Breast epithelium (tissue), 4 donors: ENCODE data around the gene TMEM63B. TPM values are rescaled to one million over a fixed set of nuclear protein-coding genes. Genes with fewer than 3 reads are reported as not detected.

ENCODE experiments used
- DNase-seq, 2 donors: peaks; one replicate each; pipeline ENCODE4 v3.0.0-alpha.2; 2019; ENCODE audit warnings: low spot score in 2 of 2
- H3K27ac ChIP-seq, 2 donors: fragments of 200-600 bp; sonication (generic) in 1 of 2; one replicate each; pipeline ENCODE4 v1.5.1; 2016 to 2019; ENCODE audit warnings: mild to moderate bottlenecking in 1 of 2
- H3K27me3 ChIP-seq, 2 donors: fragments of 200-600 bp; sonication (generic) in 1 of 2; one replicate each; pipeline versions ENCODE4 v1.5.1 to v1.6.0; 2017 to 2019; ENCODE audit warnings: control low read depth in 1 of 2, mild to moderate bottlenecking in 1 of 2
- H3K36me3 ChIP-seq: fragments of 200-600 bp; one replicate; pipeline ENCODE4 v1.5.1; 2019
- H3K4me1 ChIP-seq, 2 donors: fragments of 200-600 bp; sonication (generic); one replicate each; pipeline ENCODE4 v1.5.1; 2016 to 2019; ENCODE audit warnings: control low read depth in 1 of 2
- H3K4me3 ChIP-seq, 3 donors: fragments of 200-600 bp; sonication (generic); 1 replicate in 2 of 3; 2 replicates in 1 of 3; pipeline ENCODE4 v1.5.1; 2016 to 2019; ENCODE audit warnings: mild to moderate bottlenecking in 3 of 3, moderate library complexity in 2 of 3
- H3K9me3 ChIP-seq, 2 donors: fragments of 200-600 bp; sonication (generic) in 1 of 2; one replicate each; pipeline ENCODE4 v1.5.1; 2016 to 2019; ENCODE audit warnings: control low read depth in 1 of 2
- POLR2A ChIP-seq: fragments of 450-650 bp; IDR thresholded peaks from one replicate; pipeline ENCODE4 v1.6.1; 2016; ENCODE audit warnings: antibody characterized with exemption, mild to moderate bottlenecking, moderate library complexity
- POLR2AphosphoS5 ChIP-seq, 3 donors: sonication (generic); formaldehyde crosslinking; IDR thresholded peaks; one replicate each; pipeline ENCODE4 v1.6.1; 2017; ENCODE audit warnings: antibody characterized with exemption in 3 of 3
- intact Hi-C: fragments of 100-400 bp; cut with DNase I; formaldehyde crosslinking; loops from one replicate; pipeline ENCODE4 v1.15.1; 2023; ENCODE audit warnings: low total_unique reads
- total RNA-seq, 3 donors: library from RNA; depleted of rRNA; stranded (reverse); fragments of >200 nt; gene quantifications; one replicate each; pipeline ENCODE4 v1.1.0, GENCODE V29; 2016
- TF ChIP-seq, protein P1 (sequence below), 3 donors: fragments of 450-650 bp; IDR thresholded peaks; one replicate each; pipeline ENCODE4 v1.5.1; 2016 to 2017; ENCODE audit warnings: antibody characterized with exemption in 3 of 3, mild to moderate bottlenecking in 3 of 3, moderate library complexity in 3 of 3

TMEM63B gene
- total RNA-seq, 3 donors from 2014 or later: 16.7 to 21.8 (median 18.9) TPM

DNA sequence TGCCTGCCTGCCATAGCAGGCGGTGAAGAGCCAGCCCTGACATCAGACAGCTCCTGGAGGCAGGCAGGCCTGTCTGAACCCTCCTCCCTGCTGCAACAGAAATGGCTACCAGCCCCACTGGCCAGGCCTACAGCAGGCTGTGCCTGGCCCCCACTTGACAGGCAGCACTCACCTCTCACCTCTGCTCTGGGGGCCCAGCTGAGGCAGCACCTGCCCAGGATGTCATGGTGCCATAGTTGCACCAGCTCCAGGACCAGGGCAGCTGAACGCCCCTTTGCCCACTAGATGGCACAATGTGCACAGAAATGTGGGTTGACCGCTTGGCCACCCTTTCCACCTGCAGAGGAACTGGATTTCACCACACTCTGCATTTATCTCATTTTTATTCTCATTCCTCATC lies 30.7 kb upstream of the TMEM63B start:
- Histone ChIP-seq H3K4me1 (no peaks in the 10 kb centered on the region), H3K27ac (no peak overlapping the region), H3K4me3 (no peak overlapping the region), H3K36me3 (no peaks in the 10 kb centered on the region), H3K27me3 (no peaks in the 10 kb centered on the region), H3K9me3 (no peaks in the 10 kb centered on the region)
- TF ChIP-seq, protein P1, sequence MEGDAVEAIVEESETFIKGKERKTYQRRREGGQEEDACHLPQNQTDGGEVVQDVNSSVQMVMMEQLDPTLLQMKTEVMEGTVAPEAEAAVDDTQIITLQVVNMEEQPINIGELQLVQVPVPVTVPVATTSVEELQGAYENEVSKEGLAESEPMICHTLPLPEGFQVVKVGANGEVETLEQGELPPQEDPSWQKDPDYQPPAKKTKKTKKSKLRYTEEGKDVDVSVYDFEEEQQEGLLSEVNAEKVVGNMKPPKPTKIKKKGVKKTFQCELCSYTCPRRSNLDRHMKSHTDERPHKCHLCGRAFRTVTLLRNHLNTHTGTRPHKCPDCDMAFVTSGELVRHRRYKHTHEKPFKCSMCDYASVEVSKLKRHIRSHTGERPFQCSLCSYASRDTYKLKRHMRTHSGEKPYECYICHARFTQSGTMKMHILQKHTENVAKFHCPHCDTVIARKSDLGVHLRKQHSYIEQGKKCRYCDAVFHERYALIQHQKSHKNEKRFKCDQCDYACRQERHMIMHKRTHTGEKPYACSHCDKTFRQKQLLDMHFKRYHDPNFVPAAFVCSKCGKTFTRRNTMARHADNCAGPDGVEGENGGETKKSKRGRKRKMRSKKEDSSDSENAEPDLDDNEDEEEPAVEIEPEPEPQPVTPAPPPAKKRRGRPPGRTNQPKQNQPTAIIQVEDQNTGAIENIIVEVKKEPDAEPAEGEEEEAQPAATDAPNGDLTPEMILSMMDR (IDR thresholded peaks at IDR 0.05): peak; percentile 38 to 86 (median 76)
- peak in 1 of 3 donors; percentile 18 for TF ChIP-seq POLR2AphosphoS5 (IDR thresholded peaks at IDR 0.05)
- TF ChIP-seq POLR2A: no peak
- intact Hi-C loops: loop anchor here (2.0 to 10.0 kb wide), 2 partner anchors 54 to 228 kb away; no protein-coding TSS in a partner anchor
- peak; percentile 70 to 81 for DNase-seq

DNA sequence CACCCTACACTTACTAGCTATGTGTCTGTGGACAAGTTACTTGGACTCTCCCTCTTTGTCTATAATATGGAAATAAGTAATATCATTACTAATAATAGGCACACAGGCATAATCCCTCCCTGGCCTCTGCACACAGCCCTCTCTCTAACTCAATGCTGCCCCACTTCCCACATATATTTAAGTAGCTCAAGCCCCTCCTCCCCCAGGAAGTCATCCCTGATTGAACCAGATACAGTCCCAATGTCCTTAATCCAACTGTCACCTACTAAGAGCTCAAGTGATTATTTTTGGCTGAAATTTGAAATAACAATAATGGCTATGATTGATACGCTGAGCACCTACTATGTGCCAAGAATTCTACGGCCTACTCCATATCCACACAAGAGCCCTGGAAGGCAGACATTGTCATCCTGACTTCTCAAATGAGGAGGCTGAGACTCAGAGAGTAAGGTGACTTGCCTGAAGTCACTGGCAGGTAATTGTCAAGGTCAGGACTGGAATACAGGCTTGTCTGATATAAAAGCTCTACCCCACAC lies 29.5 kb upstream of the TMEM63B start:
- intact Hi-C loops: loop anchor here (2.0 to 10.0 kb wide), 2 partner anchors 53 to 227 kb away; no protein-coding TSS in a partner anchor
- TF ChIP-seq, protein P1 (IDR thresholded peaks at IDR 0.05): no peak
- TF ChIP-seq POLR2AphosphoS5 (IDR thresholded peaks at IDR 0.05) (no peak), POLR2A (no peak)
- H3K27ac ChIP-seq: no peak overlapping the region

GRCh38 chr6:44099192-44099591 lies 28.2 kb upstream of the TMEM63B start:
- TF ChIP-seq POLR2AphosphoS5 (IDR thresholded peaks at IDR 0.05): no peak
- TF ChIP-seq POLR2A: no peak
- TF ChIP-seq, protein P1 (IDR thresholded peaks at IDR 0.05): no peak

More for the DNA sequence above, 29.5 kb upstream of the TMEM63B start:
- DNase-seq: no peak
- no peaks in the 10 kb centered on the region for H3K9me3 ChIP-seq
- H3K4me3 ChIP-seq: no peak overlapping the region
- no peaks in the 10 kb centered on the region for H3K4me1 ChIP-seq
- no peaks in the 10 kb centered on the region for H3K36me3 ChIP-seq
- no peaks in the 10 kb centered on the region for H3K27me3 ChIP-seq

GRCh38 chr6:44100088-44100550 lies 27.2 kb upstream of the TMEM63B start:
- H3K4me3 ChIP-seq: no peak overlapping the region
- H3K27ac ChIP-seq: no peak overlapping the region
- H3K4me1 ChIP-seq: no peaks in the 10 kb centered on the region
- no peaks in the 10 kb centered on the region for H3K36me3 ChIP-seq
- TF ChIP-seq POLR2AphosphoS5 (IDR thresholded peaks at IDR 0.05) (no peak), POLR2A (no peak)
- TF ChIP-seq, protein P1 (IDR thresholded peaks at IDR 0.05): peak in 2 of 3 donors; percentile 32 to 56
- DNase-seq: no peak
- H3K27me3 ChIP-seq: no peaks in the 10 kb centered on the region
- no peaks in the 10 kb centered on the region for H3K9me3 ChIP-seq
- intact Hi-C loops: loop anchor here (5.0 kb wide), 1 partner anchor 948 kb away; no protein-coding TSS in a partner anchor

More at GRCh38 chr6:44099192-44099591, 28.2 kb upstream of the TMEM63B start:
- no peaks in the 10 kb centered on the region for H3K36me3 ChIP-seq
- H3K27me3 ChIP-seq: no peaks in the 10 kb centered on the region
- DNase-seq: no peak
- no peak overlapping the region for H3K4me3 ChIP-seq
- H3K4me1 ChIP-seq: no peaks in the 10 kb centered on the region
- H3K9me3 ChIP-seq: no peaks in the 10 kb centered on the region
- H3K27ac ChIP-seq: no peak overlapping the region
- intact Hi-C loops: loop anchor here (10.0 kb wide), 1 partner anchor 226 kb away; no protein-coding TSS in a partner anchor

- Histone ChIP-seq H3K27ac (no peak overlapping the region), H3K9me3 (no peaks in the 10 kb centered on the region), H3K4me3 (no peak overlapping the region), H3K4me1 (no peaks in the 10 kb centered on the region), H3K27me3 (no peaks in the 10 kb centered on the region), H3K36me3 (no peaks in the 10 kb centered on the region)
- TF ChIP-seq POLR2A (no peak), POLR2AphosphoS5 (IDR thresholded peaks at IDR 0.05) (no peak)
- TF ChIP-seq, protein P1 (IDR thresholded peaks at IDR 0.05): no peak
- intact Hi-C loops: loop anchor here (5.0 kb wide), 1 partner anchor 950 kb away; no protein-coding TSS in a partner anchor
- no peak for DNase-seq
Measured at GRCh38 chr6:44101832-44102231, 25.5 kb upstream of the TMEM63B start.
